ENCODE measurements around the gene ROCK2. TPM values are rescaled to one million over a fixed set of nuclear protein-coding genes. Genes with fewer than 3 reads are reported as not detected.

The ROCK2 gene
- total RNA-seq, 1 experiment from 2014 or later, result 15.9 TPM

GRCh38 chr2:11213975-11214374 lies 130.5 kb downstream of the ROCK2 start:
- H3K27me3 ChIP-seq, result no peaks in the 10 kb centered on the region
- peaks cover 71% of the 10 kb centered on the region for H3K36me3 ChIP-seq
- H3K4me3 ChIP-seq, result no peak overlapping the region
- H3K9me3 ChIP-seq, result no peaks in the 10 kb centered on the region
- no peak for DNase-seq

- Histone ChIP-seq H3K27me3 (no peaks in the 10 kb centered on the region), H3K36me3 (peaks cover 64% of the 10 kb centered on the region), H3K9me3 (no peaks in the 10 kb centered on the region), H3K4me3 (no peak overlapping the region)
- DNase-seq, result no peak
Measured at GRCh38 chr2:11213090-11213638, 131.3 kb downstream of the ROCK2 start.

GRCh38 chr2:11212645-11213044 lies 131.8 kb downstream of the ROCK2 start:
- Histone ChIP-seq H3K36me3 (peaks cover 61% of the 10 kb centered on the region), H3K4me3 (no peak overlapping the region), H3K9me3 (no peaks in the 10 kb centered on the region), H3K27me3 (no peaks in the 10 kb centered on the region)
- DNase-seq, result no peak

GRCh38 chr2:11208083-11208482 lies 136.4 kb downstream of the ROCK2 start:
- Histone ChIP-seq H3K9me3 (no peaks in the 10 kb centered on the region), H3K27me3 (no peaks in the 10 kb centered on the region), H3K36me3 (peaks cover 35% of the 10 kb centered on the region), H3K4me3 (no peak overlapping the region)
- DNase-seq, result no peak

- Histone ChIP-seq H3K4me3 (no peak overlapping the region), H3K36me3 (peaks cover 36% of the 10 kb centered on the region), H3K27me3 (no peaks in the 10 kb centered on the region), H3K9me3 (no peaks in the 10 kb centered on the region)
- no peak for DNase-seq
Measured at GRCh38 chr2:11203480-11203879, 141.0 kb downstream of the ROCK2 start.

GRCh38 chr2:11201969-11202368 lies 142.5 kb downstream of the ROCK2 start:
- H3K9me3 ChIP-seq, result no peaks in the 10 kb centered on the region
- H3K36me3 ChIP-seq, result peaks cover 36% of the 10 kb centered on the region
- H3K4me3 ChIP-seq, result no peak overlapping the region
- no peak for DNase-seq
- no peaks in the 10 kb centered on the region for H3K27me3 ChIP-seq

GRCh38 chr2:11200651-11201050 lies 143.8 kb downstream of the ROCK2 start:
- Histone ChIP-seq H3K36me3 (peaks cover 39% of the 10 kb centered on the region), H3K4me3 (no peak overlapping the region), H3K27me3 (no peaks in the 10 kb centered on the region), H3K9me3 (no peaks in the 10 kb centered on the region)
- no peak for DNase-seq

- no peak for DNase-seq
Measured at GRCh38 chr2:11196246-11196645, 148.2 kb downstream of the ROCK2 start.

GRCh38 chr2:11187731-11188130 lies 156.7 kb downstream of the ROCK2 start:
- no peaks in the 10 kb centered on the region for H3K9me3 ChIP-seq
- H3K27me3 ChIP-seq, result no peaks in the 10 kb centered on the region
- no peak for DNase-seq
- H3K4me3 ChIP-seq, result no peak overlapping the region
- H3K36me3 ChIP-seq, result peaks cover 55% of the 10 kb centered on the region

More at GRCh38 chr2:11196246-11196645, 148.2 kb downstream of the ROCK2 start:
- peaks cover 54% of the 10 kb centered on the region for H3K36me3 ChIP-seq
- no peaks in the 10 kb centered on the region for H3K9me3 ChIP-seq
- no peaks in the 10 kb centered on the region for H3K27me3 ChIP-seq
- H3K4me3 ChIP-seq, result no peak overlapping the region

GRCh38 chr2:11187083-11187619 lies 157.3 kb downstream of the ROCK2 start:
- peak; percentile 41 for DNase-seq
- Histone ChIP-seq H3K9me3 (no peaks in the 10 kb centered on the region), H3K36me3 (peaks cover 54% of the 10 kb centered on the region), H3K27me3 (no peaks in the 10 kb centered on the region), H3K4me3 (no peak overlapping the region)

GRCh38 chr2:11186145-11186544 lies 158.3 kb downstream of the ROCK2 start:
- Histone ChIP-seq H3K9me3 (no peaks in the 10 kb centered on the region), H3K27me3 (no peaks in the 10 kb centered on the region), H3K4me3 (no peak overlapping the region), H3K36me3 (peaks cover 48% of the 10 kb centered on the region)
- DNase-seq, result no peak

- Histone ChIP-seq H3K36me3 (peaks cover 44% of the 10 kb centered on the region), H3K9me3 (no peaks in the 10 kb centered on the region), H3K27me3 (no peaks in the 10 kb centered on the region), H3K4me3 (no peak overlapping the region)
- no peak for DNase-seq
Measured at GRCh38 chr2:11182951-11183350, 161.5 kb downstream of the ROCK2 start.

- Histone ChIP-seq H3K9me3 (no peaks in the 10 kb centered on the region), H3K27me3 (no peaks in the 10 kb centered on the region), H3K4me3 (no peak overlapping the region), H3K36me3 (peaks cover 40% of the 10 kb centered on the region)
- no peak for DNase-seq
Measured at GRCh38 chr2:11180653-11181052, 163.8 kb downstream of the ROCK2 start.

- Histone ChIP-seq H3K4me3 (no peak overlapping the region), H3K36me3 (peaks cover 35% of the 10 kb centered on the region), H3K27me3 (no peaks in the 10 kb centered on the region), H3K9me3 (no peaks in the 10 kb centered on the region)
- DNase-seq, result no peak
Measured at GRCh38 chr2:11179899-11180298, 164.5 kb downstream of the ROCK2 start.

GRCh38 chr2:11179196-11179595 lies 165.2 kb downstream of the ROCK2 start:
- Histone ChIP-seq H3K36me3 (peaks cover 34% of the 10 kb centered on the region), H3K4me3 (no peak overlapping the region), H3K27me3 (no peaks in the 10 kb centered on the region), H3K9me3 (no peaks in the 10 kb centered on the region)
- no peak for DNase-seq

- Histone ChIP-seq H3K4me3 (no peak overlapping the region), H3K36me3 (peaks cover 30% of the 10 kb centered on the region), H3K27me3 (no peaks in the 10 kb centered on the region), H3K9me3 (no peaks in the 10 kb centered on the region)
- DNase-seq, result no peak
Measured at GRCh38 chr2:11177871-11178690, 166.4 kb downstream of the ROCK2 start.

- DNase-seq, result no peak
Measured at GRCh38 chr2:11175293-11175795, 169.1 kb downstream of the ROCK2 start.

More at GRCh38 chr2:11175293-11175795, 169.1 kb downstream of the ROCK2 start:
- Histone ChIP-seq H3K27me3 (no peaks in the 10 kb centered on the region), H3K4me3 (no peak overlapping the region), H3K36me3 (peaks cover 13% of the 10 kb centered on the region), H3K9me3 (no peaks in the 10 kb centered on the region)
